Gastroesophageal sphincter (tissue), 4 donors: ENCODE results near the gene CDH4. TPM values are rescaled to one million over a fixed set of nuclear protein-coding genes. Genes with fewer than 3 reads are reported as not detected.

Experiments
- ATAC-seq: fragments of 150-250 bp; one replicate; pipeline ENCODE4 v1.9.1; 2016; ENCODE audit warnings: mild to moderate bottlenecking, moderate library complexity
- H3K27ac ChIP-seq, 4 donors: fragments of 200-600 bp; sonication (generic) in 3 of 4; 1 replicate in 3 of 4; 2 replicates in 1 of 4; pipeline ENCODE4 v1.5.1; 2016 to 2019
- H3K27me3 ChIP-seq: fragments of 200-600 bp; sonication (generic); one replicate; pipeline ENCODE4 v1.5.1; 2019
- H3K36me3 ChIP-seq, 2 donors: fragments of 200-600 bp; sonication (generic); one replicate each; pipeline ENCODE4 v1.5.1; 2019; ENCODE audit warnings: control low read depth in 1 of 2
- H3K4me1 ChIP-seq, 3 donors: fragments of 200-600 bp; sonication (generic); 1 replicate in 2 of 3; 2 replicates in 1 of 3; pipeline ENCODE4 v1.5.1; 2016 to 2019; ENCODE audit warnings: control low read depth in 2 of 3
- H3K4me3 ChIP-seq, 2 donors: fragments of 200-600 bp; sonication (generic); one replicate each; pipeline ENCODE4 v1.5.1; 2019; ENCODE audit warnings: mild to moderate bottlenecking in 1 of 2, moderate library complexity in 1 of 2
- H3K9me3 ChIP-seq, 3 donors: fragments of 200-600 bp; sonication (generic); one replicate each; pipeline ENCODE4 v1.5.1; 2017 to 2019; ENCODE audit warnings: control low read depth in 2 of 3
- EP300 ChIP-seq: sonication (generic); formaldehyde crosslinking; IDR thresholded peaks from one replicate; pipeline ENCODE4 v1.6.1; 2017; ENCODE audit warnings: antibody characterized with exemption, mild to moderate bottlenecking
- POLR2A ChIP-seq, 2 donors: fragments of 450-650 bp; IDR thresholded peaks; one replicate each; pipeline ENCODE4 v1.6.1; 2017; ENCODE audit warnings: antibody characterized with exemption in 2 of 2, mild to moderate bottlenecking in 2 of 2, moderate library complexity in 1 of 2
- POLR2AphosphoS5 ChIP-seq: sonication (generic); formaldehyde crosslinking; IDR thresholded peaks from one replicate; pipeline ENCODE4 v1.6.1; 2017; ENCODE audit warnings: antibody characterized with exemption
- WGBS, 2 donors: methylation state at CpG; one replicate each; pipeline ENCODE4 v1.1.5; 2018; ENCODE audit warnings: low coverage in 1 of 2; 5-methylcytosine and 5-hydroxymethylcytosine counted together
- total RNA-seq, 4 donors: library from RNA; depleted of rRNA; stranded (reverse); fragments of >200 nt; gene quantifications; one replicate each; pipeline ENCODE4 v1.1.0, GENCODE V29; 2016
- TF ChIP-seq, protein P1 (sequence below), 4 experiments: fragments of 200-600 bp in 2 of 4; fragments of 450-650 bp in 2 of 4; sonication (generic) in 1 of 4; IDR thresholded peaks; one replicate each; pipeline ENCODE4 v1.5.1; 2017 to 2019; ENCODE audit warnings: antibody characterized with exemption in 4 of 4, mild to moderate bottlenecking in 2 of 4, moderate library complexity in 2 of 4

CDH4 gene
- total RNA-seq, 4 donors from 2014 or later = under 0.01 to 1.5 (median 0.42) TPM; not detected in 1

GRCh38 chr20:61789329-61789728, 537.3 kb downstream of the CDH4 start:
- no peak for ATAC-seq

GRCh38 chr20:61790116-61790827, 538.2 kb downstream of the CDH4 start:
- ATAC-seq = no peak
- H3K4me1 ChIP-seq = no peaks in the 10 kb centered on the region
- TF ChIP-seq EP300 (no peak), POLR2AphosphoS5 (no peak), POLR2A (IDR thresholded peaks at IDR 0.05) (no peak)
- TF ChIP-seq, protein P1, sequence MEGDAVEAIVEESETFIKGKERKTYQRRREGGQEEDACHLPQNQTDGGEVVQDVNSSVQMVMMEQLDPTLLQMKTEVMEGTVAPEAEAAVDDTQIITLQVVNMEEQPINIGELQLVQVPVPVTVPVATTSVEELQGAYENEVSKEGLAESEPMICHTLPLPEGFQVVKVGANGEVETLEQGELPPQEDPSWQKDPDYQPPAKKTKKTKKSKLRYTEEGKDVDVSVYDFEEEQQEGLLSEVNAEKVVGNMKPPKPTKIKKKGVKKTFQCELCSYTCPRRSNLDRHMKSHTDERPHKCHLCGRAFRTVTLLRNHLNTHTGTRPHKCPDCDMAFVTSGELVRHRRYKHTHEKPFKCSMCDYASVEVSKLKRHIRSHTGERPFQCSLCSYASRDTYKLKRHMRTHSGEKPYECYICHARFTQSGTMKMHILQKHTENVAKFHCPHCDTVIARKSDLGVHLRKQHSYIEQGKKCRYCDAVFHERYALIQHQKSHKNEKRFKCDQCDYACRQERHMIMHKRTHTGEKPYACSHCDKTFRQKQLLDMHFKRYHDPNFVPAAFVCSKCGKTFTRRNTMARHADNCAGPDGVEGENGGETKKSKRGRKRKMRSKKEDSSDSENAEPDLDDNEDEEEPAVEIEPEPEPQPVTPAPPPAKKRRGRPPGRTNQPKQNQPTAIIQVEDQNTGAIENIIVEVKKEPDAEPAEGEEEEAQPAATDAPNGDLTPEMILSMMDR (IDR thresholded peaks at IDR 0.05) = no peak
- no peak overlapping the region for H3K4me3 ChIP-seq
- WGBS, 2 donors = 82 to 84% methylated on average over 2 of the region's 2 CpGs
- H3K27me3 ChIP-seq = peaks cover 18% of the 10 kb centered on the region
- no peaks in the 10 kb centered on the region for H3K9me3 ChIP-seq
- H3K36me3 ChIP-seq = no peaks in the 10 kb centered on the region
- H3K27ac ChIP-seq = no peak overlapping the region

More at GRCh38 chr20:61789329-61789728, 537.3 kb downstream of the CDH4 start:
- H3K27me3 ChIP-seq = peaks cover 24% of the 10 kb centered on the region
- no peak overlapping the region for H3K4me3 ChIP-seq
- H3K9me3 ChIP-seq = no peaks in the 10 kb centered on the region
- WGBS, 2 donors = 33 to 92% methylated on average over 2 to 4 of the region's 10 CpGs
- H3K36me3 ChIP-seq = no peaks in the 10 kb centered on the region
- TF ChIP-seq, protein P1 (IDR thresholded peaks at IDR 0.05) = no peak
- TF ChIP-seq POLR2AphosphoS5 (no peak), EP300 (no peak), POLR2A (IDR thresholded peaks at IDR 0.05) (no peak)
- no peaks in the 10 kb centered on the region for H3K4me1 ChIP-seq
- H3K27ac ChIP-seq = no peak overlapping the region

DNA sequence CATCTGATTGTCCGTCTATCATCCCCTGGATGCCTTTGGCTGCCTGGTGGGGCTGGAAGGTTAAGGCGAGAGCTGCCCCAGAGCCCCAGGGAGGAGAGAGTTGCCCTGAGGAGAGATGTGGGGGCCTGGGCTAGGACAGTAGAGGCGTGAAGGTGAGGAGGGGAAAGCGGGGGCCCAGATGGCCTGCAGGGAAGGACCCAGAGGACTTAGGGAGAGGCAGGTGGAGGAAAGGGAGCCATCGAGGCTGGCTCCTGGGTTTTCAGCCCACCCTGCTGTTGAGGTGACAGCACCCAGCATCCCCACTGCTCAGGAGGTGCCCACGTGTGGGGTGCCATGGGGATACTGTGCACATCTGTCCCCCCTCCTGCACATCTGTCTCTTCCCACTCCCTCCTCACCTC, 539.9 kb downstream of the CDH4 start:
- TF ChIP-seq, protein P1 (IDR thresholded peaks at IDR 0.05) = no peak
- TF ChIP-seq POLR2AphosphoS5 (no peak), POLR2A (IDR thresholded peaks at IDR 0.05) (no peak), EP300 (no peak)
- Histone ChIP-seq H3K36me3 (no peaks in the 10 kb centered on the region), H3K27ac (no peak overlapping the region), H3K9me3 (no peaks in the 10 kb centered on the region), H3K27me3 (peaks cover 31% of the 10 kb centered on the region), H3K4me3 (no peak overlapping the region), H3K4me1 (no peaks in the 10 kb centered on the region)
- no peak for ATAC-seq
- 66% methylated on average over 4 of the region's 6 CpGs; no CpG with 5 or more reads in 1 of the 2 donors for WGBS, 2 donors

- H3K27me3 ChIP-seq = peaks cover 48% of the 10 kb centered on the region
- H3K9me3 ChIP-seq = no peaks in the 10 kb centered on the region
- no peak for TF ChIP-seq POLR2A (IDR thresholded peaks at IDR 0.05)
- no peak for TF ChIP-seq POLR2AphosphoS5
- TF ChIP-seq EP300 = no peak
- TF ChIP-seq, protein P1 (IDR thresholded peaks at IDR 0.05) = no peak
- no peak for ATAC-seq
- H3K4me1 ChIP-seq = no peaks in the 10 kb centered on the region
- no peak overlapping the region for H3K4me3 ChIP-seq
- 43 to 69% methylated on average over 4 to 7 of the region's 15 CpGs for WGBS, 2 donors
- H3K36me3 ChIP-seq = no peaks in the 10 kb centered on the region
- no peak overlapping the region for H3K27ac ChIP-seq
Observed at GRCh38 chr20:61795669-61796630, 543.9 kb downstream of the CDH4 start.
